ENCODE data around the gene SUPT5H. TPM values are rescaled to one million over a fixed set of nuclear protein-coding genes. Genes with fewer than 3 reads are reported as not detected.

The SUPT5H gene
- total RNA-seq, 1 donor from 2014 or later = 200 TPM

DNA sequence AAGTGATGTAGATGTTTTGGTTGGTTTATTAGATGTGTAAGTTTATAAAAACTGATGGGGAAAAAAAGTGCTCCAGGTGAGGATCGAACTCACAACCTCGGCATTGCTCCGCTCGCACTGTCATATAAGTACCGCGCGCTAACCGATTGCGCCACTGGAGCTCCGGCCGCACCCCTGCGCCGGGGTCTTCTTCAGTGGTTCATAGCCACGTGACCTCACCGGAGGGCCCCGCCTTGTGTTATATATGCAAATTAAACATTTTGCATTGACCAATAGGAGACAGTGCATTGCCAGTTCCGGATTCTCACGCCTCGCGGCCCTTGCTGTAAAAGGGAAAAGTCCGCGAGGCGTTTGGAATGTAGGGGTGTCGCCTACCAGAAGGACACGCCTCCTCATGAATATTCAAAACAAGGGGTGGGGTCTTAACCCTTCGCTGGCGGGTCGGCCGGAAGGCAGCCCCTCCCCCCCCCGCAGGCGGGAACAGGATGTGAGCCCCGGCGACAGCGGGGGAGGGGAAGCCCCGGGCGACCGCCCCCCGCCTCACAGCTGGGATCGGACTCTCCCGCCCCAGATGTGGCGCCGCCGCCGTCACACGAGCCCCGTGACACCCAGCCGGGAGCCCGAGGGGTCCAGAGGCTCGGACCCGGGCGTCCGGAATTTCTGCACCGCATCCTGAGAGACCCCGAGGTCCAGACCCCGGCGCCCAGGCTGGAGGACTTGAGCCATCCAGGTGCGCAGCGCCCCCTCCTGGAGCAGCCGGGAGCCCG is 33.1 kb upstream of the SUPT5H start, which contains the start of gene PLEKHG2:
TSS of gene PLEKHG2 (plus strand) at position 570 of the 767 bp plus-strand sequence. CDS start 1,418 bp downstream, outside the sequence.
- Mint-ChIP-seq H3K27me3 (peaks cover 4% of the 10 kb centered on the region), H3K36me3 (ENCODE audit: low read depth) (peaks cover 47% of the 10 kb centered on the region), H3K4me3 (peak within 1 kb of the TSS; percentile 89), H3K27ac (peak within 1 kb of the TSS; percentile 98), H3K4me1 (peaks cover 59% of the 10 kb centered on the region), H3K9me3 (no peaks in the 10 kb centered on the region)
- POLR2A ChIA-PET = interaction anchor here (0.6 to 15.0 kb wide), 17 partner anchors 8 to 764 kb away, joined by 3 to 285 read pairs (median 6); partner anchors contain the start of genes DYRK1B, EID2B, GMFG and LRFN1
- intact Hi-C loops (cut with micrococcal nuclease) = loop anchor here (1.0 kb wide), 10 partner anchors 15 to 290 kb away; partner anchors contain the start of genes EID2B, MED29, PAF1 and SAMD4B
- CTCF ChIA-PET = interaction anchor here (0.6 to 2.3 kb wide), 12 partner anchors 9 to 90 kb away, joined by 3 to 168 read pairs (median 4); partner anchors contain the start of genes GMFG, MED29, PAF1 and RPS16
- DNase-seq = peak; percentile 97
- peak; percentile 59 for ATAC-seq (ENCODE audit: low read depth)
- no peak for TF ChIP-seq CTCF (IDR thresholded peaks at IDR 0.05)

GRCh38 chr19:39412867-39413271 is 32.5 kb upstream of the SUPT5H start:
- CTCF ChIA-PET = interaction anchor here (1.2 to 2.3 kb wide), 7 partner anchors 10 to 71 kb away, joined by 4 to 168 read pairs (median 12); partner anchors contain the start of genes MED29, PAF1, RPS16 and SAMD4B
- ATAC-seq (ENCODE audit: low read depth) (no peak), DNase-seq (no peak)
- no peak for TF ChIP-seq CTCF (IDR thresholded peaks at IDR 0.05)
- Mint-ChIP-seq H3K27ac (peak overlapping the region; percentile 98), H3K9me3 (no peaks in the 10 kb centered on the region), H3K36me3 (ENCODE audit: low read depth) (peaks cover 46% of the 10 kb centered on the region), H3K27me3 (peaks cover 4% of the 10 kb centered on the region), H3K4me1 (peaks cover 60% of the 10 kb centered on the region), H3K4me3 (peak overlapping the region; percentile 89)
- intact Hi-C loops (cut with micrococcal nuclease) = loop anchor here (1.0 kb wide), 10 partner anchors 16 to 291 kb away; partner anchors contain the start of genes EID2B, MED29, PAF1 and SAMD4B
- POLR2A ChIA-PET = interaction anchor here (0.6 to 15.0 kb wide), 13 partner anchors 8 to 291 kb away, joined by 3 to 285 read pairs (median 6); partner anchors contain the start of genes EID2B, GMFG, LRFN1 and MED29

GRCh38 chr19:39413272-39413910 is 32.0 kb upstream of the SUPT5H start:
- ChIA-PET CTCF (interaction anchor here (1.6 to 2.3 kb wide), 2 partner anchors 22 to 23 kb away, joined by 5 read pairs; partner anchors contain the start of genes MED29, PAF1 and RPS16), POLR2A (interaction anchor here (1.0 to 15.0 kb wide), 6 partner anchors 9 to 32 kb away, joined by 3 to 285 read pairs (median 4); partner anchors contain the start of genes MED29, PAF1, RPS16 and SUPT5H)
- H3K4me3 Mint-ChIP-seq = peak overlapping the region; percentile 89
- TF ChIP-seq CTCF (IDR thresholded peaks at IDR 0.05) = no peak
- intact Hi-C loops (cut with micrococcal nuclease) = no loop called here
- peaks cover 57% of the 10 kb centered on the region for H3K4me1 Mint-ChIP-seq
- H3K27ac Mint-ChIP-seq = peak overlapping the region; percentile 98
- peaks cover 4% of the 10 kb centered on the region for H3K27me3 Mint-ChIP-seq
- no peaks in the 10 kb centered on the region for H3K9me3 Mint-ChIP-seq
- DNase-seq (peak; percentile 48), ATAC-seq (ENCODE audit: low read depth) (no peak)
- peaks cover 46% of the 10 kb centered on the region for H3K36me3 Mint-ChIP-seq (ENCODE audit: low read depth)

- ATAC-seq (ENCODE audit: low read depth) (no peak), DNase-seq (no peak)
- Mint-ChIP-seq H3K9me3 (no peaks in the 10 kb centered on the region), H3K27me3 (peaks cover 4% of the 10 kb centered on the region), H3K27ac (peak overlapping the region; percentile 84), H3K4me1 (peaks cover 52% of the 10 kb centered on the region), H3K36me3 (ENCODE audit: low read depth) (peaks cover 46% of the 10 kb centered on the region), H3K4me3 (peak overlapping the region; percentile 89)
- intact Hi-C loops (cut with micrococcal nuclease) = no loop called here
- POLR2A ChIA-PET = interaction anchor here (1.0 to 15.0 kb wide), 6 partner anchors 8 to 31 kb away, joined by 3 to 285 read pairs (median 4); partner anchors contain the start of genes MED29, PAF1, RPS16 and SUPT5H
- CTCF ChIA-PET = interaction anchor here (0.9 to 1.6 kb wide), 2 partner anchors 21 to 23 kb away, joined by 3 to 5 read pairs; partner anchors contain the start of genes MED29 and PAF1
- no peak for TF ChIP-seq CTCF (IDR thresholded peaks at IDR 0.05)
Observed at GRCh38 chr19:39413911-39414608, 31.3 kb upstream of the SUPT5H start.
